ENCODE measurements around the gene CDON.

Gene CDON

GRCh38 chr11:126062679-126063506 is at the start of gene CDON:
Gene CDON (minus strand): TSS chr11:126062866. CDS start chr11:126023476, 39,390 bp downstream.
- DNase-seq (ENCODE audit: low spot score) = peak; percentile 90

- no peak for DNase-seq (ENCODE audit: low spot score)
These were observed 48.9 kb upstream of the CDON start for GRCh38 chr11:126111458-126112116.

GRCh38 chr11:126109941-126110731 is 47.5 kb upstream of the CDON start:
- no peak for DNase-seq (ENCODE audit: low spot score)

GRCh38 chr11:126106594-126107328 is 44.1 kb upstream of the CDON start:
- no peak for DNase-seq (ENCODE audit: low spot score)

GRCh38 chr11:126105748-126106080 is 43.0 kb upstream of the CDON start:
- no peak for DNase-seq (ENCODE audit: low spot score)

- DNase-seq (ENCODE audit: low spot score) = no peak
These were observed 42.5 kb upstream of the CDON start for GRCh38 chr11:126105022-126105747.

GRCh38 chr11:126104420-126104819 is 41.8 kb upstream of the CDON start:
- no peak for DNase-seq (ENCODE audit: low spot score)

- DNase-seq (ENCODE audit: low spot score) = no peak
These were observed 40.5 kb upstream of the CDON start for GRCh38 chr11:126103150-126103549.

GRCh38 chr11:126102436-126102981 is 39.8 kb upstream of the CDON start:
- DNase-seq (ENCODE audit: low spot score) = no peak

- DNase-seq (ENCODE audit: low spot score) = no peak
These were observed 39.2 kb upstream of the CDON start for GRCh38 chr11:126101930-126102283.

- no peak for DNase-seq (ENCODE audit: low spot score)
These were observed 38.7 kb upstream of the CDON start for GRCh38 chr11:126101251-126101929.

GRCh38 chr11:126100716-126101115 is 38.0 kb upstream of the CDON start:
- no peak for DNase-seq (ENCODE audit: low spot score)

GRCh38 chr11:126098204-126098769 is 35.6 kb upstream of the CDON start:
- DNase-seq (ENCODE audit: low spot score) = no peak

GRCh38 chr11:126095745-126096144 is 33.1 kb upstream of the CDON start:
- no peak for DNase-seq (ENCODE audit: low spot score)

- no peak for DNase-seq (ENCODE audit: low spot score)
These were observed 27.8 kb upstream of the CDON start for GRCh38 chr11:126090452-126090851.

- DNase-seq (ENCODE audit: low spot score) = no peak
These were observed 26.3 kb upstream of the CDON start for GRCh38 chr11:126088999-126089398.

GRCh38 chr11:126086248-126086647 is 23.6 kb upstream of the CDON start:
- no peak for DNase-seq (ENCODE audit: low spot score)

GRCh38 chr11:126084608-126084912 is 21.9 kb upstream of the CDON start:
- DNase-seq (ENCODE audit: low spot score) = no peak

- no peak for DNase-seq (ENCODE audit: low spot score)
These were observed 21.4 kb upstream of the CDON start for GRCh38 chr11:126083829-126084607.
